Tibial nerve (tissue), 4 donors: ENCODE results near the gene PTPRG. TPM values are rescaled to one million over a fixed set of nuclear protein-coding genes. Genes with fewer than 3 reads are reported as not detected.

ENCODE experiments used
- DNase-seq, 2 donors: peaks; one replicate each; pipeline ENCODE4 v3.0.0-alpha.2; 2019; ENCODE audit warnings: low spot score in 2 of 2
- H3K27ac ChIP-seq, 4 donors: fragments of 200-600 bp; sonication (generic) in 3 of 4; one replicate each; pipeline ENCODE4 v1.5.1; 2017 to 2019; ENCODE audit warnings: mild to moderate bottlenecking in 1 of 4
- H3K27me3 ChIP-seq, 2 donors: fragments of 200-600 bp; sonication (generic) in 1 of 2; one replicate each; pipeline versions ENCODE4 v1.5.1 to v1.6.0; 2017 to 2019
- H3K36me3 ChIP-seq, 3 donors: fragments of 200-600 bp; sonication (generic); one replicate each; pipeline ENCODE4 v1.5.1; 2018 to 2019
- H3K4me1 ChIP-seq, 4 donors: fragments of 200-600 bp; sonication (generic) in 3 of 4; one replicate each; pipeline ENCODE4 v1.5.1; 2017 to 2019
- H3K4me3 ChIP-seq, 4 donors: fragments of 200-600 bp; sonication (generic) in 3 of 4; one replicate each; pipeline ENCODE4 v1.5.1; 2017 to 2019; ENCODE audit warnings: mild to moderate bottlenecking in 1 of 4, moderate library complexity in 1 of 4
- H3K9me3 ChIP-seq, 4 donors: fragments of 200-600 bp; sonication (generic) in 3 of 4; one replicate each; pipeline ENCODE4 v1.5.1; 2017 to 2019
- EP300 ChIP-seq, 2 donors: sonication (generic); formaldehyde crosslinking; IDR thresholded peaks; one replicate each; pipeline ENCODE4 v1.6.1; 2017; ENCODE audit warnings: antibody characterized with exemption in 2 of 2, mild to moderate bottlenecking in 1 of 2
- POLR2A ChIP-seq, 2 donors: fragments of 450-650 bp; IDR thresholded peaks; one replicate each; pipeline ENCODE4 v1.6.1; 2017; ENCODE audit warnings: antibody characterized with exemption in 2 of 2, mild to moderate bottlenecking in 2 of 2, moderate library complexity in 2 of 2
- WGBS, 2 donors: methylation state at CpG; one replicate each; pipeline ENCODE4 v1.1.5; 2018; 5-methylcytosine and 5-hydroxymethylcytosine counted together
- total RNA-seq, 4 donors: library from RNA; depleted of rRNA; stranded (reverse); fragments of >200 nt; gene quantifications; one replicate each; pipeline ENCODE4 v1.1.0, GENCODE V29; 2016
- TF ChIP-seq, protein P1 (sequence below), 5 experiments: fragments of 200-600 bp in 3 of 5; fragments of 450-650 bp in 2 of 5; sonication (generic) in 3 of 5; IDR thresholded peaks; one replicate each; pipeline ENCODE4 v1.5.1; 2016 to 2019; ENCODE audit warnings: antibody characterized with exemption in 5 of 5, mild to moderate bottlenecking in 3 of 5, moderate library complexity in 2 of 5

The PTPRG gene
- total RNA-seq, 4 donors from 2014 or later: 112 to 174 (median 121) TPM

- DNase-seq: no peak
- Histone ChIP-seq H3K36me3 (no peaks in the 10 kb centered on the region), H3K9me3 (no peaks in the 10 kb centered on the region), H3K27me3 (no peaks in the 10 kb centered on the region), H3K4me1 (peaks cover 0 to 9% (median 0%) of the 10 kb centered on the region in 4 donors), H3K27ac (no peak overlapping the region), H3K4me3 (no peak overlapping the region)
- 88 to 93% methylated on average over 6 of the region's 6 CpGs for WGBS, 2 donors
- TF ChIP-seq EP300 (IDR thresholded peaks at IDR 0.05): no peak
- TF ChIP-seq, protein P1, sequence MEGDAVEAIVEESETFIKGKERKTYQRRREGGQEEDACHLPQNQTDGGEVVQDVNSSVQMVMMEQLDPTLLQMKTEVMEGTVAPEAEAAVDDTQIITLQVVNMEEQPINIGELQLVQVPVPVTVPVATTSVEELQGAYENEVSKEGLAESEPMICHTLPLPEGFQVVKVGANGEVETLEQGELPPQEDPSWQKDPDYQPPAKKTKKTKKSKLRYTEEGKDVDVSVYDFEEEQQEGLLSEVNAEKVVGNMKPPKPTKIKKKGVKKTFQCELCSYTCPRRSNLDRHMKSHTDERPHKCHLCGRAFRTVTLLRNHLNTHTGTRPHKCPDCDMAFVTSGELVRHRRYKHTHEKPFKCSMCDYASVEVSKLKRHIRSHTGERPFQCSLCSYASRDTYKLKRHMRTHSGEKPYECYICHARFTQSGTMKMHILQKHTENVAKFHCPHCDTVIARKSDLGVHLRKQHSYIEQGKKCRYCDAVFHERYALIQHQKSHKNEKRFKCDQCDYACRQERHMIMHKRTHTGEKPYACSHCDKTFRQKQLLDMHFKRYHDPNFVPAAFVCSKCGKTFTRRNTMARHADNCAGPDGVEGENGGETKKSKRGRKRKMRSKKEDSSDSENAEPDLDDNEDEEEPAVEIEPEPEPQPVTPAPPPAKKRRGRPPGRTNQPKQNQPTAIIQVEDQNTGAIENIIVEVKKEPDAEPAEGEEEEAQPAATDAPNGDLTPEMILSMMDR (IDR thresholded peaks at IDR 0.05): no peak
- no peak for TF ChIP-seq POLR2A (IDR thresholded peaks at IDR 0.05)
Observed at GRCh38 chr3:61618871-61619270, 57.5 kb downstream of the PTPRG start.

- no peaks in the 10 kb centered on the region for H3K36me3 ChIP-seq
- TF ChIP-seq EP300 (IDR thresholded peaks at IDR 0.05) (no peak), POLR2A (IDR thresholded peaks at IDR 0.05) (no peak)
- TF ChIP-seq, protein P1 (IDR thresholded peaks at IDR 0.05): no peak
- H3K9me3 ChIP-seq: no peaks in the 10 kb centered on the region
- no peak overlapping the region for H3K4me3 ChIP-seq
- H3K4me1 ChIP-seq: peaks cover 0 to 9% (median 0%) of the 10 kb centered on the region in 4 donors
- 68 to 84% methylated on average over 5 of the region's 5 CpGs for WGBS, 2 donors
- no peak overlapping the region for H3K27ac ChIP-seq
- no peak for DNase-seq
- H3K27me3 ChIP-seq: no peaks in the 10 kb centered on the region
Observed at GRCh38 chr3:61620073-61620472, 58.7 kb downstream of the PTPRG start.

DNA sequence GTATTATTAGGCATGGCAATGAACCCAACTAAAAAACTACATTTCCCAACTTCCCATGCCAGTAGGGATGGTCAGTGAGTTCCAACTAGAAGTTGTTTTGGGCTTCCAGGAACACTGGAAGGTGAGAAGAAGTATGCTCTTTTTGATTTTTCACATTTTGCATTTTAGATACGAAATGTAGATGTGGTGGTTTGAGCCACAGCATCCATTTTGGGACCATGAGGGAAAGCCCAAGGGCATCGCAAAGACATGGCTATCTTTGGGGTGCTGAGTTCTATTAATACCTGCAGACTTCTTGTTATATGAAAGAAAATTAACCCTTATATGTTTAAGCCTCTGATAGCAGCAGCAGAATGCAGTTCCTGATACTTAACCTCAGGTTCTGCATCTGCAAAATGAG lies 62.9 kb downstream of the PTPRG start:
- Histone ChIP-seq H3K27ac (no peak overlapping the region), H3K4me3 (no peak overlapping the region), H3K9me3 (no peaks in the 10 kb centered on the region), H3K36me3 (no peaks in the 10 kb centered on the region), H3K27me3 (no peaks in the 10 kb centered on the region), H3K4me1 (peaks cover 0 to 29% (median 7%) of the 10 kb centered on the region in 4 donors)
- no peak for DNase-seq
- WGBS, 2 donors: 97 to 100% methylated on average over 2 of the region's 2 CpGs
- TF ChIP-seq POLR2A (IDR thresholded peaks at IDR 0.05): no peak
- TF ChIP-seq, protein P1 (IDR thresholded peaks at IDR 0.05): no peak
- no peak for TF ChIP-seq EP300 (IDR thresholded peaks at IDR 0.05)

- no peak overlapping the region for H3K27ac ChIP-seq
- H3K27me3 ChIP-seq: no peaks in the 10 kb centered on the region
- WGBS, 2 donors: 89 to 92% methylated on average over 7 of the region's 7 CpGs
- H3K36me3 ChIP-seq: no peaks in the 10 kb centered on the region
- DNase-seq: no peak
- peaks cover 0 to 29% (median 9%) of the 10 kb centered on the region in 4 donors for H3K4me1 ChIP-seq
- H3K9me3 ChIP-seq: no peaks in the 10 kb centered on the region
- H3K4me3 ChIP-seq: no peak overlapping the region
- TF ChIP-seq EP300 (IDR thresholded peaks at IDR 0.05): no peak
- TF ChIP-seq, protein P1 (IDR thresholded peaks at IDR 0.05): no peak
- no peak for TF ChIP-seq POLR2A (IDR thresholded peaks at IDR 0.05)
Observed at GRCh38 chr3:61625429-61625828, 64.1 kb downstream of the PTPRG start.

DNA sequence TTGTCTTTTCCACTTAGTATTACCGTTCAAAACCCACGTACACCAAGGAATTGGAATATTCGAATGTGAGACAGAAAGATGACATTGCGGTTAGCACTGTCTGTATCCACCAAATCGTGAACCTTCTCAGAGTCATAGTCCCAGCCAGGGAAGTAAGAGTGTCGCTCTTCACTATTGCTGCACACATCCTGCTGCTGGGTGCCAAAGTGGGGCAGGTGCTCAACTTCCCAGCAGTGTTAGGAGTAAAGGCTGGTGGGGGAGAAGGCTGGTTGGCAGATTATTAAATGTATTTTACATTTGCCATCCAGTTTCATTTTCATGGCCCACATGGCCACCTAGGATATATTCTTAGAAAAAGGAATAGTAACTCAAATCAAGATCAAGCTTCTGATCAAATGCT lies 65.1 kb downstream of the PTPRG start:
- Histone ChIP-seq H3K36me3 (no peaks in the 10 kb centered on the region), H3K27ac (no peak overlapping the region), H3K27me3 (no peaks in the 10 kb centered on the region), H3K4me1 (peaks cover 0 to 29% (median 11%) of the 10 kb centered on the region in 4 donors), H3K9me3 (no peaks in the 10 kb centered on the region), H3K4me3 (no peak overlapping the region)
- no peak for DNase-seq
- 93 to 95% methylated on average over 6 of the region's 6 CpGs for WGBS, 2 donors
- no peak for TF ChIP-seq EP300 (IDR thresholded peaks at IDR 0.05)
- TF ChIP-seq, protein P1 (IDR thresholded peaks at IDR 0.05): no peak
- no peak for TF ChIP-seq POLR2A (IDR thresholded peaks at IDR 0.05)
